ENCODE measurements around the gene PM20D1. TPM values are rescaled to one million over a fixed set of nuclear protein-coding genes. Genes with fewer than 3 reads are reported as not detected.

The PM20D1 gene
- polyA plus RNA-seq, 1 experiment: not detected

DNA sequence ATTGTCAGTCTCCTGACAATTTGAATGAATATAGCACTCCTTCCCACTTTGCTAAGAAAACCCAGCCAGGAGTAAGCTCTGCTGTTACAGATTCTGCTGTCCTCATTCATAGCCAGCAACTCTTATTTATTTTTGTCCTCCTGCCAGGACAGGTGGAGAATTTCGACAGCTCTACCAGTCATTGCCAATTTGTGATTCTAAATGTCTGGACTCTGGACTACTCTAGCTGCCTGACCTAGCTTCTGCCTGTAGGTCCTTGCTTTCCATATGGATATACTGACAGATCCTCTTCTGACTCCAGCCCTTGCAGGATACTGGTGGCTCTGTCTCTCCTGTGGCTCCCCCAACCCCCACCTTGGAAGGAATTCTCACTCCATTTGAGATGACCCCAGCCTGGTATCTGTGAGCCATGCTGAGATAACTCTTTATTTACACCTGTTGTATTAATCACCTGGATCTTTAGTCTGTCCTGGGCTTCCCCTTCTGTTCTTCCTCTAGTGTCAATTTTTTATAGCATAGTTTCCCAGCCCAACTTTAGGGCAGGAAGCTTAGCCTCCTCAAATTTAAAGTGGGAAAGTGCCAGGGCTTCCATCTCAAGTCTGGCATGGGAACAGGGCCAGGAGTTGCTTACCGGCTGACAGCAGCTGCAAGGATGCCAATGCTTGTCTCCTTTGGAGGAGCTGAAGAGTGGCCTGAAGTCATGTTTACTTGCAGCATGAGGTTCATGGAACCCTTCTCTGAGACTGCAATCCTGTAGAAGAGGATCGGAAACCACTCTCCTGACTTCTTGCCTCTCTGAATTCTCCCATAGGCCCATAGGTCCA is 6.7 kb downstream of the PM20D1 start:
- ChIA-PET CTCF (interaction anchor here (1.1 to 1.2 kb wide), 2 partner anchors 51 to 134 kb away, joined by 3 read pairs; no protein-coding TSS in a partner anchor), POLR2A (no interaction called here)

GRCh38 chr1:205842229-205842628 is 7.7 kb downstream of the PM20D1 start:
- Histone ChIP-seq H3K27me3 (ENCODE audit: control insufficient read depth, insufficient read depth, low read length) (no peaks in the 10 kb centered on the region), H3K36me3 (ENCODE audit: control insufficient read depth, insufficient read depth, low read length) (no peaks in the 10 kb centered on the region), H3K4me3 (ENCODE audit: low read depth, low read length) (no peak overlapping the region)
- no peak for DNase-seq (ENCODE audit: low read depth)
- ChIA-PET CTCF (interaction anchor here (1.2 to 2.6 kb wide), 2 partner anchors 50 to 76 kb away, joined by 3 to 7 read pairs; no protein-coding TSS in a partner anchor), POLR2A (no interaction called here)
- TF ChIP-seq CTCF (IDR thresholded peaks at IDR 0.05; ENCODE audit: insufficient read depth, low read depth, low read length): no peak

More for the DNA sequence above, 6.7 kb downstream of the PM20D1 start:
- H3K27me3 ChIP-seq (ENCODE audit: control insufficient read depth, insufficient read depth, low read length): no peaks in the 10 kb centered on the region
- no peak overlapping the region for H3K4me3 ChIP-seq (ENCODE audit: low read depth, low read length)
- TF ChIP-seq CTCF (IDR thresholded peaks at IDR 0.05; ENCODE audit: insufficient read depth, low read depth, low read length): no peak
- H3K36me3 ChIP-seq (ENCODE audit: control insufficient read depth, insufficient read depth, low read length): no peaks in the 10 kb centered on the region
- no peak for DNase-seq (ENCODE audit: low read depth)

DNA sequence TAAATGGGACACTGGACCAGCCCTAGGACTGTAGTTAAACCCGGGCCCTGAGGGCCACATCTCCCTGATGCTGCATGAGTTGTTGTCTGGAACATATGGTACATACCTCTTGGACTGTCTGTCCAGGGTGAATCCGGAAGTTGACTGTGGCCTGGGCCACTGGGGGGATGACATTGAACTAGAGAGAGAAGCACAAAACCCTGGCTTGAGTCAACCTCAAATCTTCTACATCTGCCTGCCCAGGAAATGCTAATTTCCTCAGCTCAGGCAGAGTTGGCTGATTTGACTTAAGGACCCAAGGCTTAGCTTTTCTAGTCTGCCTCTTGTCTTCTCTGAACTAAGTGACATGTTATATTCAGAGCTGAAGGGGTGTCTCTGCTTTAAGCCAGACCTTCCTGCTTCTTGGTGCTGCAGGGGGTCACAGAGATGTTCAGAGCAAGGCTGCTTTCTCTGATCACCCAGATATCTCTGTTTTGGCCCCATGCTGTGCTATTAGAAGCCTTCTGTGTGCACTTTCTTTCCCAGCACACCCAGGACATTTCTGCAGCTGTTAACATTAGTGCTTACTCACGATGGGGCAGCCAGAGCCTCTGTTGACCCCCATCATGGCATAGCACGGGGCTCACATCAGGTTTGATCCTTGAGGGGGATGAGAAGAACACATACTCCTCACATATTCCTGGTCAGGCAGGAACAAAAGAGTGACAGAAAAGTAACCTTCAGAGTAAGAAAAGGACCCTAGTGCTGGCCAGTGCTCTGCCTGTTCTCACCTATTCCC is 9.6 kb downstream of the PM20D1 start:
- TF ChIP-seq CTCF (IDR thresholded peaks at IDR 0.05; ENCODE audit: insufficient read depth, low read depth, low read length): no peak
- CTCF ChIA-PET: interaction anchor here (2.6 kb wide), 1 partner anchor 78 kb away, joined by 7 read pairs; no protein-coding TSS in a partner anchor
- H3K4me3 ChIP-seq (ENCODE audit: low read depth, low read length): no peak overlapping the region
- no peaks in the 10 kb centered on the region for H3K36me3 ChIP-seq (ENCODE audit: control insufficient read depth, insufficient read depth, low read length)
- POLR2A ChIA-PET: no interaction called here
- DNase-seq (ENCODE audit: low read depth): no peak
- H3K27me3 ChIP-seq (ENCODE audit: control insufficient read depth, insufficient read depth, low read length): no peaks in the 10 kb centered on the region

- ChIA-PET CTCF (no interaction called here), POLR2A (no interaction called here)
- TF ChIP-seq CTCF (IDR thresholded peaks at IDR 0.05; ENCODE audit: insufficient read depth, low read depth, low read length): no peak
Observed at GRCh38 chr1:205837382-205837970, 12.5 kb downstream of the PM20D1 start.

GRCh38 chr1:205834751-205835150 is 15.2 kb downstream of the PM20D1 start:
- ChIA-PET POLR2A (no interaction called here), CTCF (no interaction called here)
- no peak overlapping the region for H3K4me3 ChIP-seq (ENCODE audit: low read depth, low read length)
- TF ChIP-seq CTCF (IDR thresholded peaks at IDR 0.05; ENCODE audit: insufficient read depth, low read depth, low read length): no peak
- no peaks in the 10 kb centered on the region for H3K27me3 ChIP-seq (ENCODE audit: control insufficient read depth, insufficient read depth, low read length)
- no peak for DNase-seq (ENCODE audit: low read depth)
- no peaks in the 10 kb centered on the region for H3K36me3 ChIP-seq (ENCODE audit: control insufficient read depth, insufficient read depth, low read length)

More at GRCh38 chr1:205837382-205837970, 12.5 kb downstream of the PM20D1 start:
- no peaks in the 10 kb centered on the region for H3K36me3 ChIP-seq (ENCODE audit: control insufficient read depth, insufficient read depth, low read length)
- no peak for DNase-seq (ENCODE audit: low read depth)
- no peaks in the 10 kb centered on the region for H3K27me3 ChIP-seq (ENCODE audit: control insufficient read depth, insufficient read depth, low read length)
- no peak overlapping the region for H3K4me3 ChIP-seq (ENCODE audit: low read depth, low read length)
